ENCODE measurements around the gene CTSH.

CTSH gene, protein sequence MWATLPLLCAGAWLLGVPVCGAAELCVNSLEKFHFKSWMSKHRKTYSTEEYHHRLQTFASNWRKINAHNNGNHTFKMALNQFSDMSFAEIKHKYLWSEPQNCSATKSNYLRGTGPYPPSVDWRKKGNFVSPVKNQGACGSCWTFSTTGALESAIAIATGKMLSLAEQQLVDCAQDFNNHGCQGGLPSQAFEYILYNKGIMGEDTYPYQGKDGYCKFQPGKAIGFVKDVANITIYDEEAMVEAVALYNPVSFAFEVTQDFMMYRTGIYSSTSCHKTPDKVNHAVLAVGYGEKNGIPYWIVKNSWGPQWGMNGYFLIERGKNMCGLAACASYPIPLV

DNA sequence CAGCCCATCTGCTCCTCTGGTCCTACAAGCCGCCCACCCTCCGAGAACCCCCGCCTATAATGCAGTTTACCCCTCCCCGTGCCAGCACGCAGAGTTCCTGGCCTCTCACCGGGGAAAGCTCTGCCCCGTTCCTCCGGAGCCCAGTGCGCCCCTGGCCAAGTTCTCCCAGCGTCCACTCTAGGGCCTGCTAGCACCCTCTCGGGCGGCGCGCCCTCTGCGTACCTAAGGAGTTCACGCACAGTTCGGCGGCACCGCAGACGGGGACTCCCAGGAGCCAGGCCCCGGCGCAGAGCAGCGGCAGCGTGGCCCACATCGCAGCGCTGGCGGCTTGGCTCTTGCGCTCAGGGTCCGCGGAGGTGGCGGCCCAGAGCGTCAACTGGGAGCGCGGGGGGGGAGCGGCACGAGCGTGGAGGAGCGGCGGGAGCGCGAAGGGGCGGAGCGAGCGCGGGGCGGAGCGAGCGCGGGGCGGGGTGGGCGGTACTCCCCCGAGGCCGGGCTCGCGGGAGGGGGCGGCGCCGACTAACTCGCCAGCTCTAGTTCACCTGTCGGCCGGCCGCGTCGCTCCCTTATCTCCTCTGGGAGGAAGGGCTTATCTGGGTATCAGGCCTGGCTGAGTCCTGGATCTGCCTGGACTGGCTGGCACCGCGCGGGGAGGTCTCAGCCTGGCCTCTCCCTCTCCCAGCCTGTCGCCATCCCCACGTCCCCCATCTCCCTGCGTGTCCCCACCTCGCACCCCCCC lies at the start of gene CTSH:
CTSH (minus strand) TSS at position 378 of the 739 bp plus-strand sequence; CDS start at position 313, 65 bp downstream.
- no peak for DNase-seq

DNA sequence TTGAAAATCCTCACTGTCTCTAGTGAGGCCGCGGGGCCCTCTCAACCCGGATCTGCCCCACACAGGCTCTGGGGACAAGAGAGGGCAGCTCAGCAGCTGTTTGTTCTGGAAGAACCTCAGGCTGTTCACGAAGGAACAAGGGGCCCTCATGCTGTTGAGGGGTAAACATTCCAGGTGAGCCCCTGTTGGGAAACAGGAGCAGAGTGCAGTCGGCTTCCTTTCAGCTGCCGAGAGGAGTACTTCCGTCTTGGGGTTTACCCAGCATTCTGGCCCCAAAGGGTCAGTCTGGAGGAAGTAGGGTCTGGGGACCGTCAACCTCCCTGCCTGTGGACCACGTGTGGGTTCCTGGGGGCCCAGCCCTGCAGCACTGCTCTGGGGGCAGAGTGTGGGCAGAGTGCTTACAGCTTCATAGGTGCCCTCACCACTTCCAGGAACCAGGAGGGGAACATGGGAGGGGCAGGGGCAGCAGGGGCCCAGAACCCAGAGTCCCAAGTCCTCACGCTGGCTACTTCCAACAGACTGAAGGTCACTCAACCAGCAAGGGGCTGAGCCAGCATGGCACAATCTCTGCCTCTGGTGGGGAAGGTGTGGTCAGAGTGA lies 49.2 kb upstream of the CTSH start:
- DNase-seq, result no peak

DNA sequence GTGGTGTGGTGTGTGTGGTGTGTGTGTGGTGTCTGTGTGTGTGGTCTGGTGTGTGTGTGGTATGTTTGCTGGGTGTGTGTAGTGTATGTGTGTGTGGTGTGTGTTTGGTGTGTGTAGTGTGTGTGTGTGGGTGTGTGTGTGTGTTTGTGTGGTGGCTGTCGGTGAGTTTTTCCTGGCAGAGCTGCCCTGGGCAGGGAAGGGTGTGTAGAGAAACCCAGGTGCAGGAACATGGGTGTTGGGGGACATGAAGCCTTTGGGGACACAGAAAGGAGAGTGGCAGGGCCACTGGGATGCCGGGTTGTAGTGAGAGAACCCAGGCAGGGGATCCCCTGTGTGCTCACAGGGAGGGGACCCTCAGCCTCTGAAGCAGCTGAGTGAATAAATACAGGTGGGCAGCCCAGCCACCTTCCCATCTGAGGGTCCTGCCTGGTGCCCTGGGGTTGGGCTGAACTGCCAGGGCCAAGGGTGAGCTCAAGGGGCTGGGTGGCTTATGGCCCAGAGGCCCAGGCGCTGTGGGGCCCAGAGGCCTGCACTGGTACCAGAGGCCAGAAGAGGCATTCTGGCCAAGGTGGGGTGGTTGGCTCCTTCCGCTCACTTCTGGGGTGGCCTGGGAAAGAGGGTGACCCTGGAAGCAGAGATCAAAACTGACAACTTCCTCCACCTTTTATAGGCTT lies 48.5 kb upstream of the CTSH start:
- no peak for DNase-seq

DNA sequence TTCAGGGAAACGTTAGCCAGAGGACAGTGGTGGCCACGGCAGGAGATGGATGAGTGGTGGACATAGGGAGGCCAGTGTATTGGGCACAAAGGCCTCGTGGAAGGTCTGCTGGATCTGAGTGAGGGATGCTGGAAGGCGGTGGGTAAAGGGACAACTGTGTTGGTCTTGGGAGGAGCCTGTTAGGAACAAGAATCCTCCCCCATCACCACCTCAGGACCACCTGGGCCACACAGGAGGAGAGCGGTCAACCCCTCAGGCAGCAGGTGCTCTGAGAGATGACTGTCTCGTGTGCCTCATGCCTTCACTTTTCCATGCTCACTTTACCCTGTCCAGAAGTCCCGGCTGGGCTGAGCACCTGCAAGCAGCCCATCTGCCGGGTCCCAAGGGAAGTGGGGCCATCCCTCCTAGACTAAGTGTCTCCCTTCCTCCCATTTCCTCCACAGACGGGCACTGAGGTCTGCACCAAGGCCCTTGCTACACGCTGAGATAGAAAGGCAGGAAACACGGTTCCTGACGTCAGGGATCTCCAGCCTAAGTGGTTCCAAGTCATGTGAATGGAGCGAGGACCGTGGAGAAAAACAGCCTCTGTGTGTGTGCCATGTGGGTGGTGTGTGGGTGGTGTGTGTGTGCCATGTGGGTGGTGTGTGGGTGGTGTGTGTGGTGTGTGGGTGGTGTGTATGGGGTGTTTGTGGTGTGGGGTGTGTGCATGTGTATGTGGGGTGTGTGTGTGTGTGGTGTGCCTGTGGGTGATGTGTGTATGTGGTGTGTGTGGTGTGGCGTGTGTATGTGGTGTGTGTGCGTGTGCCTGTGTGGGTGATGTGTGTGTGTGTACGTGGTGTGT lies 47.8 kb upstream of the CTSH start:
- DNase-seq, result no peak

DNA sequence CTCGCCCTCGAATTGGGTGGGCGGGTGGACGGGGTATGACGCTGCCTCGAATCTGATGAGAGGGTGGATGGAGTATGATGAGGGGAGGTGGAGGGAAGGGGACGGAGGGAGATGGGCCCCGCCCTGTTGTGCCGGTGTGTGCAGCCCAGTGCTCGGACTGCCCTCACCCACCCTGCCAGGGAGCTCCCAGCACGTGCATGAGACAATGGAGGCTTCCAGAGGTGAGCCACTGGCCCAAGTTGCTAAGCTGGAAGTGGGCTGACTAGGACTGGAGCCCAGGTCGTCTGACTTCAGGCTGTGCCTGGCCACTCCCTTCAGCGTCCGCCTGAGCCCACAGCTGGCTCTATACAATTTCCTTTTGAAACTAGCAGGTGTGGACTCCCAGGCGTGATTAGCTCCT lies 47.0 kb upstream of the CTSH start:
- DNase-seq, result no peak

DNA sequence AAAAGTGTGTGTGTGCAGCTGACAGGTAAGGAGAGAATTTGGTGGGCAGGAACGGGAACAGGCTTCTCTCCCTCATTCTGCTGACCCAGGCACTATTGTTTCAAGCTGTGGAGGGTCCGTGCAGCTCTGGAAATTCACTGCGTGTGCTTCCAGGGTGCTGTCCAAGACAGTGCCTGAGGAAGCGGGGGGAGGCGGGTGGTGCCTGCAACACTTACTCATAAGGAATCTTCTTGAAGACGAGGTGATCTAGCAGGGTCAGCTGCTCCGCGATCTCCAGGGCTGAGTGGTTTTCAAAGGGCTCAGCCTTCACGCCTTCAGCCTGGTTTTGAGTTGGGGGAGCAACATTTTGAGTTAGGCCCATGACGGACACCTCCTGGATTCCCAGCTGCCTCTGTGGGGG lies 46.6 kb upstream of the CTSH start:
- DNase-seq, result no peak

DNA sequence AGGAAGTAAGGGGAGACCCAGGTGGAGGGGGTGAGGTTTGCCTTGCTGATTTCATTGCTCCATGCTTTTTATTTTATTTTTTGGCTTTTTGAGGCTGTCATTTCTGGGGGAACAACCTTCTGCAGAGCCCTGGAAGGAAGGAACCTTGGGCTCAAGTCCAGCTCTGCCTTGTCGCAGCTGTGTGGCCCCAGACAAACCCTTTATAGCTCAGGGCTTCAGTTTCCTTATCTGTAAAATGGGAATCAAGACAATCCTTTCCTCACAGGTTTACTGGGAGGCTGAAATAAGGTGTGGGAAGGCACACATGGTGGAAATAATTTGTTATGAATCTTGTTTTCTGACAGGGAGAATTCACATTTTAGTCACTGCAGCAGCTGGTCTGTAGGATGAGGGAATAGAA lies 45.4 kb upstream of the CTSH start:
- no peak for DNase-seq

DNA sequence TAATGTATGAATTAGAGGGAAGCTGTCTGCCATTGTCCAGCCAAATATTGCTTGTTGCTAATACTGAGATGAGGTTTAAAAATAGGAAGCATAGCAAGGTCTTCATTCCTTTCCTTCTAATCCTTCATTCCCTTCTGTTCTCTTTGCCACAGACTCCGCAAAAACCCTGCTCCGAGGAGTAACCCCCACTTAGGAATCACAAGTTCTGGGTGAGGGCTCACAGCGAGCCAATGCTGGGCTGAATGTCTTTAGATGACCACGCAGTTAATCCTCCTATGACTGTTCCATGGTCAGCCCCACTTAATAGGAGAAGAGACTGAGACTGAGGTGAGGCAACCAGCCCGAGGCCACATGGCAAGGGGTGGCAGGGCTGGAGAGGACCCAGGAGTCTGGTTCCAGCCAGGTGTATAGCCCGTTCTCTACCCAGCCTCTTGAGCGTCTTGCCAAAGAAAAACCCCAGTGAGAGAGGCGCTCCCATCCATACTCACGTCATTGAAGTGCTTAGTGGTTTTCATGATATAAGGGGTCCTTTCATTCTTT lies 44.9 kb upstream of the CTSH start:
- DNase-seq, result no peak

DNA sequence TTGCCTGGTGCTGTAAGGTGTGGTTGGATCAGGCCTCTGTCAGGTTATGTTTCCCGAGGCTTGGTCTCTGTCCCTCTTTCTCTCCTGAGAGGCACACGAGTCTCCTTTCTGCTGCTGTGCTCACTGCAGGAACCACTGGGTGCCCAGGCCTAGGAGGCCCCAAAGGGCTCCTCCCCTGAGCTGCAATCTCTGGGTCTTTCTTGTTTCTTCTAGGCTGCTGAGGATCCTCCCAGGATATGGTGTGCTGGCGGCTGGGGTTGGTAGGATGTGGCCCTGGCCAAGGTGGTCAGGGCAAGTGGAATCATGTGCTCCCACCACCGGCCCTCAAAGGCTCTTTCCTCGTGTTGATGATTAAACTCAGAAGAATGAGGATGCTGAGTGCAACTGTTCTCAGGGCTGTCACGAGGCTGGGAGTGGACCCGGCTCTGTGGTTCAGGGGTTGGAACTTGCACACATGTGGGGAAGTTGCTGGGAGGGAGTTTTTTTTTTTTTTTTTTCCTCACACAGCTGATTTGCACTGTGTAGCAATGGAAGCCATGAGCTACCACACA lies 43.6 kb upstream of the CTSH start:
- DNase-seq, result peak; percentile 11

DNA sequence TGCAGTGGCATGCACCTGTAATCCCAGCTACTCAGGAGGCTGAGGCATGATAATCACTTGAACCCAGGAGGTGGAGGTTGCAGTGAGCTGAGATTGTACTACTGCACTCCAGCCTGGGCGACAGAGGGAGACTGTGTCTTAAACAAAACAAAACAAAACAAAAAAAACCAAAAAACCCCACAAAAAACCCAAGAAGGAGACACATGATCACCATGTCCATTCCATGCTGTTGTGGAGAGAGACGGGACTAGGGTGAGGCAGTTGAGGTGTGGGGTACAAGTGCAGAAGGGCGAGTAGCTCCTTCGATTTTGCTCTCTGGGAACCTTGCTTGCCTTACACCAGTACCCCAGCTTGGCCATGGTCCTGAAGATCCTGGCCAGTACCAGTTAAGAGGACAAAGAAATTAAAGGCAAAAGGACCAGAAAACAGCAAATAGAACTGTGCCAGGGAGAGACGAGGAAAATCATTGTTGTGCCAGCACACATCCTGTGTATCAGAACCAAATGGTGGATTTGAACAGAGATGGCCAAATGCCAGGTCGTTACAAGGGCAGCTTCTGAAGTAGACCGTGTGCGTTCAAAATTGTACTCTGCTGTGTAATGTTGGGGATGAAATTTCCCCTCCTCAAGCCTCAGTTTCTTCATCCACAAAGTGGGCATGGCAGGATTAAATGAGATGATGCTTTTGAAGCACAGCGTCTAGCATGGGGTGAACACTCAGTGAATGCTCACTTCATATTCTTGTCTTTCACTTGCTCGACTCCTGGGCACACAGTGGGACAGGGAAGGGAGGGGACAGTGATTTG lies 42.9 kb upstream of the CTSH start:
- no peak for DNase-seq

DNA sequence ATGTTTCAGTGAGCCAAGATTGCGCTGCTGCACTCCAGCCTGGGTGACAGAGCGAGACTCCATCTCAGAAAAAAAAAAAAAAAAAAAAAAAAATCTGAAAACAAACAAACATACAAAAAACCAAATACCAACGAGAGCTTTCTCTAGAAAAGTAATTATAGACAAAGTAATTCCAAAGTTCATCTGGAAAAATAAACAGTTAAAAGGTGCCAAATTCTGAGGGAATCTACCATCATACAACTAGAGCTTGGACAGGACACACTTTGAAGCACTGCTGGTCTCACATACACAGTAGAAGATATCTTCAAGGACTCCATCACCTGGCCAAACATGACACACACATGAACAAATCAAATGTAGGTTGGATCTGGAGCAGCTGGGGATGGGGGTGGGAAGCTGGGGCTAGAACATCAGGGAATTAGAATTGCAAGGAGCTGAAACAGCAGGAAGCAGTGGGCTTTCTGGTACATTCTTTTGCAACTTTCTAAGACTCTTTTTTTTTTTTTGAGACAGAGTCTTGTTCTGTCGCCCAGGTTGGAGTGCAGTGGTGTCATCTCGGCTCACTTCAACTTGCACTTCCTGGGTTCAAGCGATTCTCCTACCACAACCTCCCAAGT lies 41.1 kb upstream of the CTSH start:
- DNase-seq, result no peak

DNA sequence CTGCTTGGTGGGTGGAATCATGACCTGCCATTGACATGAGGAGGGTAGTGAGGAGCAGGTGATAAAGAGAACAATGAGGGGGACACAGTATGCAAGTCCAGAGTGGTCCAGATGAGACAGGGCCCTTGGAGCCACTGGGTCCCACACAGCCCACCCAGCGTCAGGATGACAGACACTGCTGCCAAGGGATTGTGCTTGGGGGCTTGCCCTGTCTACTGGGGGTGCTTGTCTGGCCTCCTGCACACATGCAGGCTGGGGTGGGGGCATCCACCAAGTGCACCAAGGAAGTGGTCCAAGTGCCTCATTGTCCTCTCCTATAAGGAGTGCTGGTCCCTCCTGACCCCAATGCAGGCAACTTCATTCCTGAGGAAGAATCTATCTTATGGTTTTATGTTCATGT lies 39.2 kb upstream of the CTSH start:
- no peak for DNase-seq

DNA sequence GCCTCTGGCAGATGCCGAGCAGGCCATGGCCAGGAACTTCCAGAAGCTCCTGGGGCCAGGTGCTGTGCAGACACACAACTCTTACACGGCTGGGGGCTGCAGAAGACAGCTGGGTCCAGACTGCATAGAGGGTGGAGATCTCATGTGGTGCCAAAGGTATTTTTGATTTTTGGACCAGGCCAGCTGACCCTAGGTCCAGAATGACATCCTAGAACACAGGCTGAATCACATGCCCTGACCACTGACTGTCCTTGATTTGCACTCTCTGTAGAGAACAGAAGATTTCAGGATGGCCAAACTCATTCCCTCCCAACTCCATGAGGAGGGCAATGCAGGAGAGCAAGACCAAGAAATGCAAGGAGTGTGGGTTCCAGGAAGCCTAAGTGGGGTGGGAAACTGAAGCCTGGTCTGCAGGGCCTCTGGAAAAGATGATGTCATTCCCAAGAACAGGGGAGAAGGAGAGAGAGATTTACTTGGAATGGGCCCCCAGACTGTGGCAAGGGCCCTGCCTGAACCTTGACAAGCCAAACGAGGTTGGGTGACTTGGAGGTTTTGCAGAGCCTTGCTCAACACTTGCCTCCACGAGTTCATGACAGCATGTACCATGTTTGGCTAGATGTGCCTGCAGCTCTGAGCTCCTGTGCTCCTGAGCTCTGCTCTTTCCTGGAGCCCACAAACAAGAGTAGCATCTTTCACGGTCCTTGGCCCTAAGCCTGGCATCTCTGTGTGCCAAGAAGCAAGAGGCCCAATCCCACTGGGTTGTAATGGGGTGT lies 38.5 kb upstream of the CTSH start:
- no peak for DNase-seq

DNA sequence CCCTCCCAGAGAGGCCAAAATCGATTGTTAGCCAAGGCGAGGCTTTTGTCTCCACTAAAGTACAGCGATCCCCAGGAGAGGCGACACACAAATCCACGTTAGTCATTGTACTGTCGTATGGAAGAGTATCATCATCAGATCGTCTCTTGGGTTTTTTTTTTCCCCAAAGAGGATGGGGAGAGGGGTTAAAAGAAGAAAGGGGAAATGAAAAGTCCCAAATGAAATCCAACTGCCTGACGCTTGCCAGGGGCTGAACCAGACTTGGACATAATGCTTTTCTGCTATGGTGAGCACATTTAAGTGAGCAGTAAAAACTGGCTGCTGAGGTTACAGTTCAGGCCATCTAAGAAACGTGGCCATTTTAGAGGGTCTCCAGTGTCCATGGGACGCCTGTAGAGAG lies 37.9 kb upstream of the CTSH start:
- DNase-seq, result no peak

DNA sequence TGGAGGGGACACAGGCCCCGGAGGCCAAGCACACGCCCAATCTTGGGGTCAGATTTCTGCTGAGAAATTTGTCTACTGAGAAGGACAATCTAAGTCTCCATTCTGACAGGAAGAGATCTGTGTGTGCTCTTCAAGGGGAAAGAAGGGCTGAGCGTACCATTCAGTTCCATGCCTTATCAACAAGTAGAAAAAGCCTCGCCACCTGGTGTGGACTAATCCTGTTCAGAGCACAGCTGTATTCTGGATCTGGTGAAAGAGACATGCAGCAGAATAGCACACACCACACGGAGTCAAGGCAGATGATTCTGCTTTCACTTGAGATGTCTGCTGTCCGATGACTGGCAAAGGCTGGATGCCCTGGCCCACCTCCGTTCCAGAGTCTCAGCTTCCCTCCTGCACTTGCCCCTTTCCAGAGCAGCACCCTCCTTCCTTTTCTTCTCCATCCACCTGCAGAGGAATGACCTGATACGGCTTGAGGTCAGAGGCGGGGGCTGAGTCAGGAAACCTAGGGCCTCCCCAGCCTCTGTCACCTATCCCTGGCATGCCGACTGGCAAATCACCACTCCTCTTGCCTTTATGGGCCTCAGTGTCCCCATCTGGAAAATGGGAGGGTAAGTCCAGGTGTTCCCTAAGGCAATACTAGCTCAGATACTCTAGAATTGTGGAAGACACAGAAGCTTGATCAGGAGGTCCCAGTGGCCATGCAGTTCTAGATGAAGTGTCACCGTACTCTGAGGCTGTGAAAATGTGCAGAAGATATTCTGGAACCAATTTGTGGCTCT lies 36.9 kb upstream of the CTSH start:
- DNase-seq, result no peak

DNA sequence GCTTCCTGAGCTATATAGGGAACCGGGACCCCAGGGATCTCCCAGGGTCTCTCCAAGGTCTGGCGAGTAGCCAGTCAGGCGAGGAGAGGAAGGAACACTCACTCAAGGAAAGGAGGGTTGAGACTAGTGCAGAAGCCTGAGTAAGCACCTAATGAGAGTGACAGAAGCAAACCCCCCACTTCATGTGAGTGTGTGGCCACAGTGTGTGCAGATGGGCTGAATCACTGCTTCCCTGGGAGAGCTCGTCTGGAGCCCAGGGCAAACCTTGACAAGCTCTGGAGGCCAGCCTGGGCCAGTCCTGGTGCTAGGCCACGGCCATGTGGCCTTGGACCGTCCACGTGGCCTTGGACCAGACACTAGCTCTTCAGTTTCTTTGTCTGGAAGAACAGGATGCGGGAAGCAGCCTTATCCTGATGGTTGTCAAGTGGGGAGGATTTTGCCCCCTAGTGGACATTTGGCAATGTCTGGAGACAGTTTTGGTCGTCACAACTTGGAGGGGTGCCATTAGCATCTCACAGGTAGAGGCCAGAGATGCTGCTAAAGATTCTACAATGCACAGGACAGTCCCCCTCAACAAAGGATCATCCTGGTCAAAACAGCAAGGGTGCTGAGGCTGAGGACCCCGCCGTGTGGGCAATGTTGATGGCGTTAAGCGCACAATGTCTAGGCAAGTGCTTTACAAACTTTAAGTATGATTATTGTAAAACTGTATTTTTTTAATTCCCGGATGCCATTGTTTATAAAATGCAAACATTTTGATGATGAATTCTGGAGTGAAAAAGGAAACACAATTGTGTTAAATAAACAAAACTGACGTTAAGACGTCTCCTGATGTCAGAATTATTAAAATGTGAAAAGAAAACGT lies 34.8 kb upstream of the CTSH start:
- no peak for DNase-seq

DNA sequence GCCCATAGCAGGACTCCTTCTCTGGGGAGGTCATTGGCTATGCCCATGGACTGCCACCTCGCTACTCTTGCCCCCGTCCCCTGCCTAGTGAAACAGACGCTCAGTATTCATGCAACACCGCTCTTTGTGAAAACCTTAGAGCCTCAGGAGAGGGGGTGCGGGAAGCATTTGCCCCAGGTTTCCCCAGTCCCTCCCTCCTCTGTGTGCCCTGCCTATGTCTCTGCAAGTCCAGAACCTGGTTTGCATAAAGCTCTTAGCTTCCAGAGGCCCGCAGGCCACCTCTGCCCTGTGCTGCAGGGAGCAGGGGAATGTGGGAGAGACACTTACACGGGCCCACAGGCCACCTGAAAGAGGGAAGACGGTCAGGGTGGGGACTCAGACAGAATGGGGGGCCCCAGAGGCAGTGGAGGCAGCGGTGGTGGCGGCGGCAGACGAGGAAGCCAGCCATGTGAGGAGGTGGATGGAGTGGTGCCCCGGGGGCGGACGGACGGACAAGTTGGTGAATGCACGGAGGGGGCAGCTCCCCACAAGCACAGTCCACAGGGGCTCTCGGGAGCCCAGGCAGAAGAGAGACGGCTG lies 33.8 kb upstream of the CTSH start:
- DNase-seq, result no peak
